AG09319 (cell line): ENCODE data around the gene SRSF8.

Source experiments
- DNase-seq: peaks from one replicate; pipeline ENCODE4 v3.0.0-alpha.2; 2010; ENCODE audit warnings: low read depth; ENCODE audit errors: extremely low read depth
- CTCF ChIP-seq: IDR thresholded peaks from 2 replicates; pipeline ENCODE4 v1.5.1; 2011; ENCODE audit warnings: low read depth, mild to moderate bottlenecking, inconsistent platforms, low read length, moderate library complexity

Gene SRSF8

GRCh38 chr11:95058621-95059020, 8.1 kb upstream of the SRSF8 start:
- TF ChIP-seq CTCF: no peak

GRCh38 chr11:95059046-95059445, 7.7 kb upstream of the SRSF8 start:
- no peak for DNase-seq
- TF ChIP-seq CTCF: no peak

More at GRCh38 chr11:95058621-95059020, 8.1 kb upstream of the SRSF8 start:
- no peak for DNase-seq

GRCh38 chr11:95065336-95065735, 1.4 kb upstream of the SRSF8 start:
- DNase-seq: no peak
- TF ChIP-seq CTCF: no peak

GRCh38 chr11:95067039-95067840, 521 bp downstream of the SRSF8 start:
- peak; percentile 40 for DNase-seq

GRCh38 chr11:95067841-95068219, 1.1 kb downstream of the SRSF8 start:
- no peak for TF ChIP-seq CTCF
- no peak for DNase-seq

More at GRCh38 chr11:95067039-95067840, 521 bp downstream of the SRSF8 start:
- TF ChIP-seq CTCF: peak; percentile 64

- no peak for TF ChIP-seq CTCF
- peak; percentile 83 for DNase-seq
Observed at GRCh38 chr11:95068549-95068948, 1.8 kb downstream of the SRSF8 start.

GRCh38 chr11:95070471-95070870, 3.8 kb downstream of the SRSF8 start:
- no peak for DNase-seq
- no peak for TF ChIP-seq CTCF
